Uterus (tissue), 4 donors: ENCODE data around the gene L1CAM. TPM values are rescaled to one million over a fixed set of nuclear protein-coding genes. Genes with fewer than 3 reads are reported as not detected.
"Not testable (repeated sequence)": the region's sequence is repeated elsewhere in the genome, so short reads cannot be mapped to it uniquely, and the experiment has no call there.

Experiments used
- DNase-seq, 2 donors: peaks; one replicate each; pipeline ENCODE4 v3.0.0-alpha.2; 2019 to 2020
- H3K27ac ChIP-seq, 2 donors: fragments of 200-600 bp; sonication (generic); 1 replicate in 1 of 2; 2 replicates in 1 of 2; pipeline ENCODE4 v1.5.1; 2016 to 2018
- H3K27me3 ChIP-seq, 2 donors: fragments of 200-600 bp; sonication (generic); one replicate each; pipeline ENCODE4 v1.5.1; 2018 to 2019; ENCODE audit warnings: control low read depth in 1 of 2
- H3K36me3 ChIP-seq, 2 donors: fragments of 200-600 bp; sonication (generic); one replicate each; pipeline ENCODE4 v1.5.1; 2019; ENCODE audit warnings: control low read depth in 1 of 2
- H3K4me1 ChIP-seq, 2 donors: fragments of 200-600 bp; sonication (generic); one replicate each; pipeline ENCODE4 v1.5.1; 2018 to 2019; ENCODE audit warnings: control low read depth in 1 of 2
- H3K4me3 ChIP-seq, 2 donors: fragments of 200-600 bp; sonication (generic); 1 replicate in 1 of 2; 2 replicates in 1 of 2; pipeline ENCODE4 v1.5.1; 2018 to 2019; ENCODE audit warnings: mild to moderate bottlenecking in 1 of 2
- H3K9me3 ChIP-seq, 2 donors: fragments of 200-600 bp; sonication (generic); one replicate each; pipeline ENCODE4 v1.5.1; 2019; ENCODE audit warnings: control low read depth in 1 of 2
- POLR2A ChIP-seq, 2 donors: fragments of 450-650 bp; IDR thresholded peaks; one replicate each; pipeline ENCODE4 v1.6.1; 2016; ENCODE audit warnings: antibody characterized with exemption in 2 of 2, mild to moderate bottlenecking in 1 of 2, moderate library complexity in 1 of 2
- intact Hi-C: fragments of 100-400 bp; cut with DNase I; formaldehyde crosslinking; loops from one replicate; pipeline ENCODE4 v1.15.1; 2023; ENCODE audit warnings: low total_unique reads
- total RNA-seq, 4 donors: library from RNA; depleted of rRNA in 3 of 4; stranded (reverse); fragments of >200 nt in 3 of 4; gene quantifications; one replicate each; pipeline versions ENCODE4 v1.1.0 to v1.2.4, GENCODE V29; 2014 to 2023
- TF ChIP-seq, protein P1 (sequence below), 4 experiments: fragments of 200-600 bp in 2 of 4; fragments of 450-650 bp in 2 of 4; sonication (generic) in 2 of 4; IDR thresholded peaks; one replicate each; pipeline ENCODE4 v1.5.1; 2016 to 2019; ENCODE audit warnings: antibody characterized with exemption in 4 of 4, mild to moderate bottlenecking in 2 of 4, moderate library complexity in 1 of 4
- donor health status: DM: yes; HTN: yes; CAD: no.

L1CAM gene
- total RNA-seq, 4 donors from 2014 or later = 0.26 to 5.1 (median 2.8) TPM; not detected in 1

DNA sequence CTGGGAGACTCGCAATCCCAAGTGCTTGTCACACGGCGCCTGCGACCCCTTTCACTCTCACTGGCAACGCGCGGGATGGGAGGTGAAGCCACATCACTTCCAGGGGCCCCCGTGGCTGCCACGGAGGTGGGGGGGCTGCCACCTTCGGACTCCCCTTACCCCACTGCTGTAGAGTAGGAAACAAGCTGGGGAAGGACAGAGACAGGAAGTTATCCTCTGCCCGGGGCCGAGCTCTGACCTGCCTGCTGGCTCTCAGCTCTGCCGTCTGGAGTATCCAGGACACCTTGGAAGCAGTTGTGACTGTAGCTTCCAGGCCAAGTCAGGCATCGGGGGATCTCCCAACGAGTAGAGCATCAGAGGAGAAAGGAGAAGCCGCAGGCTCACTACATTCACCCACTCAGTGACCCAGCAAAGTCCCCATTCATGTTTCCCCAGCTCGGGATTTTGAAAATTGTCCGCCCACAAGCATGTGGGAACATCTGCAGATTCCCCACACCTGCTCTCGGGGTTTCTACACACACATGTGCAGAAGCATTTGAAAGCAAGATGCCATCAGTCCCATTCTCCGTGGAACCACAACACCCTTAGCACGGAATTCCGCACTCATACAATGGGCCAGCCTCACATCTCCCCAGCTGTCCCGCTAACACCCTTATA, 66.5 kb downstream of the L1CAM start:
- no peaks in the 10 kb centered on the region for H3K36me3 ChIP-seq
- H3K9me3 ChIP-seq = no peaks in the 10 kb centered on the region
- H3K4me1 ChIP-seq = no peaks in the 10 kb centered on the region
- TF ChIP-seq, protein P1, sequence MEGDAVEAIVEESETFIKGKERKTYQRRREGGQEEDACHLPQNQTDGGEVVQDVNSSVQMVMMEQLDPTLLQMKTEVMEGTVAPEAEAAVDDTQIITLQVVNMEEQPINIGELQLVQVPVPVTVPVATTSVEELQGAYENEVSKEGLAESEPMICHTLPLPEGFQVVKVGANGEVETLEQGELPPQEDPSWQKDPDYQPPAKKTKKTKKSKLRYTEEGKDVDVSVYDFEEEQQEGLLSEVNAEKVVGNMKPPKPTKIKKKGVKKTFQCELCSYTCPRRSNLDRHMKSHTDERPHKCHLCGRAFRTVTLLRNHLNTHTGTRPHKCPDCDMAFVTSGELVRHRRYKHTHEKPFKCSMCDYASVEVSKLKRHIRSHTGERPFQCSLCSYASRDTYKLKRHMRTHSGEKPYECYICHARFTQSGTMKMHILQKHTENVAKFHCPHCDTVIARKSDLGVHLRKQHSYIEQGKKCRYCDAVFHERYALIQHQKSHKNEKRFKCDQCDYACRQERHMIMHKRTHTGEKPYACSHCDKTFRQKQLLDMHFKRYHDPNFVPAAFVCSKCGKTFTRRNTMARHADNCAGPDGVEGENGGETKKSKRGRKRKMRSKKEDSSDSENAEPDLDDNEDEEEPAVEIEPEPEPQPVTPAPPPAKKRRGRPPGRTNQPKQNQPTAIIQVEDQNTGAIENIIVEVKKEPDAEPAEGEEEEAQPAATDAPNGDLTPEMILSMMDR (IDR thresholded peaks at IDR 0.05) = no peak
- TF ChIP-seq POLR2A (IDR thresholded peaks at IDR 0.05) = no peak
- H3K27ac ChIP-seq = no peak overlapping the region
- peak overlapping the region; percentile 25 to 32 for H3K4me3 ChIP-seq
- peak in 1 of 2 donors; percentile 11 for DNase-seq
- intact Hi-C loops = no loop called here
- H3K27me3 ChIP-seq = no peaks in the 10 kb centered on the region

DNA sequence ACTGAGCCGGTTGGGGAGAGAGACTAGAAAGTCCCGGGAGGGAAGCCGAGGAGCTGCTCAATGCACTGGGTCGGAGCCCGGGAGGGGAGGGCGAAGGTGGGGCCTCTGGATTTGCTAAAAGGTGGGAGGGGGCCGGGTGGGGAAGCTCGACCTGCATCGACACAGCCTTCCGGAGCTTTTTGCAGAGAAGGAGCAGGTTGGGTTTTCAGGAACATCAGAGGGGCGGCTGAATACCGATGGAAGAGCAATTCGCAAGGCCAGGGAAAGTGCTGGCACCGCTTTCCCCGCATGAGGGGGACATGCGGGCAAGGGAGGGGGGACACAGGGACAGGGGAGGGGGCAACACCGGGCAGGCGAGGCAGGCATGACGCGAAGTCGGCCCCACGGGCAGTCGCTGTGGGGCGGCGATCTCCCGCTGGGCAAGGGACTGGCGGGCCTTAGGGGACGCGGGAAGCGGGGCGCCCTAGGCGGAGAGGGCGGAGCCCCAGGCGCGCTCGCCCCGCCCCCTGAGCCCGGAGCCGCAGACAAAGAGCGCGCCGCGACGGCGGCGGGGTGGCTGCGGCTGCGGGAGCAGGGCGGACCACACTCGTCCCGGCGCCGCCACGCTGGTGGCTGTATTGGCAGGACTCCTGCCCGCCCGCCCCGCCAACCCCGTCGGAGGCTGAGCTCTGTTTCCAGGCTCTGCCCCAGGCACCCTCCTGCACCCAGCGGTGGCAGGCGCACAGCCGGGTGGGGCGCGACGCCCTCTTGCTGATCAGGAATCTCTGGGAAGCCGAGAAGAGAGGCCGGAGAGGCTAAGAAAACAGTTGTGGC, 67.2 kb downstream of the L1CAM start:
- no peaks in the 10 kb centered on the region for H3K9me3 ChIP-seq
- H3K4me3 ChIP-seq = peak overlapping the region; percentile 25 to 32
- H3K36me3 ChIP-seq = no peaks in the 10 kb centered on the region
- no peak for TF ChIP-seq POLR2A (IDR thresholded peaks at IDR 0.05)
- TF ChIP-seq, protein P1 (IDR thresholded peaks at IDR 0.05) = no peak
- intact Hi-C loops = no loop called here
- H3K4me1 ChIP-seq = no peaks in the 10 kb centered on the region
- H3K27ac ChIP-seq = no peak overlapping the region
- DNase-seq = no peak
- H3K27me3 ChIP-seq = no peaks in the 10 kb centered on the region

DNA sequence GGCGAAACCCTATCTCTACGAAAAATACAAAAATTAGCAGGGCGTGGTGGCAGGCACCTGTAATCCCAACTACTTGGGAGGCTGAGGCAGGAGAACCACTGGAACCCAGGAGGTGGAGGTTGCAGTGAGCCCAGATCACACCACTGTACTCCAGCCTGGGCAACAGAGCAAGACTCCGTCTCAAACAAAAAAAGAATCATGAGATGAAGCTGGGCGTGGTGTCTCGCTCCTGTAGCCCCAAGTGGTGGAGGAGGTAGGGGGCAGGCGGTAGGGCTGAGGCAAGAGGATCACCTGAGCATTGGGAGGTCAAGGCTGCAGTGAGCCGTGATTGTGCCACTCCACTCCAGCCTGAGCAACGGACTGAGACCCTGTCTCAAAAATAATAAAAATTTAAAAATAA, 67.9 kb downstream of the L1CAM start:
- DNase-seq, H3K27ac ChIP-seq, H3K9me3 ChIP-seq, H3K4me3 ChIP-seq, H3K4me1 ChIP-seq, H3K36me3 ChIP-seq, intact Hi-C loops, H3K27me3 ChIP-seq: not testable (repeated sequence)

DNA sequence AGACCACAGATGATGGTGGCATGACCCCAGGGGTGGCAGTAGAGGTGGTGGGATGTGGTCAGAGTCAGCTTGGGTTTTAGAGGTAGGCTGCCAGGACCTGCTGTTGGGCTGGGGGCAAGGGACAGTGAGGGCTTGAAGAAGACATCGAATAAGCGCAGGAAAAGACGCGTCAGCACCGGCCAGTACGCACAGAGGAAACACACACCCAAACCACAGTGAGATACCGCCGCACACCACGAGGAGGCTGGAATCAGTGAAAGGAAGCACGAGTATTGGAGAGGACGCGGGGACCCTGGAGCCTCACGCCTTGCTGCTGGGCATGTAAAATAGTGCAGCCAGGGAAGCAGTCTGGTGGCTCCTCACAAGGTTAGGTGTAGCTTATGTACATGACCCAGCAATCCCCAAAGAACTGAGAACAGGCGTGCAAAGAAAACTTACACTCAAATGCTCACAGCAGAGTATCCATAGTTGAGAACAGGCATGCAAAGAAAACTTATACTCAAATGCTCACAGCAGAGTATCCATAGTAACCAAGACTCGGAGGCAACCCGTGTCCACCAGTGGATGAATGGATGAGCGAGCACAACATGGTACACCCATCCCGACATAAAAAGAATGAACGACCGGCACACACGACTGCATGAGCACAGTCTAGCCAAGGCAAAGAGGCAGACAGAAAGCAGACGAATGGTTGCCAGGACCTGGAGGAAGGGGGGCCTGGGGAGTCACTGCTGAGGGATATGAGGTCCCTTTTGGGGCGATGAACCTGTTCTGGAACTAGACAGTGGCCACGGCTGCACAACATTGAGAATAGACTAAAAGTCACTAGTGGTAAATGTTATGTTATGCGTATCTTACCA, 68.9 kb downstream of the L1CAM start:
- no peaks in the 10 kb centered on the region for H3K27me3 ChIP-seq
- no peaks in the 10 kb centered on the region for H3K9me3 ChIP-seq
- no peaks in the 10 kb centered on the region for H3K36me3 ChIP-seq
- H3K4me3 ChIP-seq = no peak overlapping the region
- TF ChIP-seq, protein P1 (IDR thresholded peaks at IDR 0.05) = no peak
- no peak for TF ChIP-seq POLR2A (IDR thresholded peaks at IDR 0.05)
- no peak overlapping the region for H3K27ac ChIP-seq
- H3K4me1 ChIP-seq = no peaks in the 10 kb centered on the region
- intact Hi-C loops = no loop called here
- no peak for DNase-seq

DNA sequence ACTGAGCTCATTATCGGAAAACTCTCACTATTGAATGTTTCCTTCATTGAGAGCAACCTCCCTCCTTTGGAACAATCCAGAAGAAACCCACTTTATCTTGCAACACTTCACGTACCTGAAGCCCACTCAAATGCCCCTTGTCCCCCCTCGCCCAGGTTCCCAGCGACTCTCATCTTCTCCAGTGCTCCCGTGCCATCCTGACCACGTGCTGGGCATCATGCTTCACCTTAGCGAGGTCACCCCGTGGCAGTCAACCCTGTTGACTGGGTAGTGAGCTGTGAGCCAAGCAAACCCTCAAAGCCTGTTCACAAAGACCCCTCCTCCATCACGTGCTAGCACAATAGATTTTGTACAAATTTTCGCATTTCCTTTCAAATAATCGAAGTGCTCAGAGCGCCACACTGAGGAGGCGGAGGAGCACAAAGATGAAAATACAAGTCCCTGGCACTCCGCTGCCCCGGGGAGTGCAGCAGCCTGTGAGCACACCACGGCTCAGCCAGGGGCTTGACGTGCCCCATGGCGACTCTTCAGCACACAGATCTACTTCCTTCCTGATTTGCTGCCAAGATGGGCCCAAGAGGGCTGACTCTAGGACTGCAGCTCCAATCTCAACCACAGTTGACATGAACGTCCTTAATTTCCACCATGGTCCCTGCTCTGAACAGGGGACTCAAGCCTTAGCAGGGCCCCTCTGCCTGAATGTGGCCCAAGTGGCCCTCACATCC, 71.2 kb downstream of the L1CAM start:
- Histone ChIP-seq H3K4me1 (no peaks in the 10 kb centered on the region), H3K27me3 (no peaks in the 10 kb centered on the region), H3K9me3 (no peaks in the 10 kb centered on the region), H3K4me3 (no peak overlapping the region), H3K36me3 (no peaks in the 10 kb centered on the region), H3K27ac (no peak overlapping the region)
- no peak for DNase-seq
- intact Hi-C loops = no loop called here
- no peak for TF ChIP-seq POLR2A (IDR thresholded peaks at IDR 0.05)
- TF ChIP-seq, protein P1 (IDR thresholded peaks at IDR 0.05) = no peak
